ENCODE results near the gene NEB.
"Not testable (repeated sequence)": the region's sequence is repeated elsewhere in the genome, so short reads cannot be mapped to it uniquely, and the experiment has no call there.

NEB gene

DNA sequence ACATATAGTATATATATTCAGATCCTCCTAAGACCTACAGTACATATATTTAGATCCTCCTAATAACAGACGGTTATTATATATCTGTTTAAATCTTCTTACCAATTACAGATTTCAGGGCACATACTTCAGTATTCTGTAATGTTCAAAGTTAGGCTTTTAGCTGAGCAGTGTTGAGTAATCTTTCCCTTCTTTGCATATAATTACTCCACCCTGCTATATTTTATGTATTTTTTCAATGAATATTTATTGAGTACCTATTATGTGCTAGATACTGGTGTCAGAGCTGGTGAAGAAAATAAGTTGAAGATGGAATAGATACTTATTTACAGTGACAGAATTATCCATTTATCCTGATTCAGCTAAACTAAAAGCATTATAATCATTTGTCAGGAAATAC lies 84.9 kb downstream of the NEB start:
- no peak for DNase-seq

DNA sequence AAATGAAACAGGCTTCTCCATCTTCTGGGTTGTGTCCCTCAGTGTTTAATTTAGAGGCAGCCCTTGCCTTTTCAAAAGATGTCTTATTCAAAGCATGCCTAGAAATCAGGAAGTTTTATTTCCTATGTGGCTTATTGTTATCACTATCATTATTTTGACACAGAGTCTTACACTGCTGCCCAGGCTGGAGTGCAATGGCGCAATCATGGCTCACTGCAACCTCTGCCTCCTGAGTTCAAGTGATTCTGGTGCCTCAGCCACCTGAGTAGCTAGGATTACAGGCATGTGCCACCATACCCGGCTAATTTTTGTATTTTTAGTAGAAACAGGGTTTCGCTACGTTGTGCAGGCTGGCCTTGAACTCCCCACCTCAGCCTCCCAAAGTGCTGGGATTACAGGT lies 87.8 kb downstream of the NEB start:
- DNase-seq = not testable (repeated sequence)

DNA sequence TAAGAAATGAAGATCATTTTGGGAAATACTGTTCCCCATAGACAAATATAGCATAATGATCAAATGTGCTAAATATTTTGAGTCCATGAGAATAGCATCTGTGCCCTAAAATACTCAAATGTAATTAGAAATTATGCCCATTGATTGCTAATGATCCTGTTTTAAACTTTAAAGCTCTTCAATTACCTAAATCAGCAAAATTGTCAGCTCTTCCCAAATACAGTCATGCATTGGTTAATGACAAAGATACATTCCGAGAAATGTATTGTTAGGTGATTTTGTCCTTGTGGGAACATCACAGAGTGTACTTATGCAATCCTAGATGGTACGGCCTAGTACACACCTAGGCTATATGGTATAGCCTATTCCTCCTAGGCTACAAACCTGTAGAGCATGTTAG lies 89.7 kb downstream of the NEB start:
- no peak for DNase-seq

DNA sequence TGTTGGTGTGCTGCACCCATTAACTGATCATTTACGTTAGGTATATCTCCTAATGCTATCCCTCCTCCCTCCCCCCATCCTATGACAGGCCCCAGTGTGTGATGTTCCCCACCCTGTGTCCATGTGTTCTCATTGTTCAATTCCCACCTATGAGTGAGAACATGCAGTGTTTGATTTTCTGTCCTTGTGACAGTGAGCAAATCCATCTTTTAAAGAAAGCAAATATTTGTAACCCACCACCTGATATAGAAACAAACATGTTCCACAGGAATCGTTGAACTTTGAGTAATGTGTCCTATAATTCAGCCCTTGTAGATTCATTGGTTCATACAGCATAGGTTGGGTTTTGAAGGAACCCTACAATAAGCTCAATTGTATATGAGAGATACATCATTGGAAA lies 92.4 kb downstream of the NEB start:
- not testable (repeated sequence) for DNase-seq

DNA sequence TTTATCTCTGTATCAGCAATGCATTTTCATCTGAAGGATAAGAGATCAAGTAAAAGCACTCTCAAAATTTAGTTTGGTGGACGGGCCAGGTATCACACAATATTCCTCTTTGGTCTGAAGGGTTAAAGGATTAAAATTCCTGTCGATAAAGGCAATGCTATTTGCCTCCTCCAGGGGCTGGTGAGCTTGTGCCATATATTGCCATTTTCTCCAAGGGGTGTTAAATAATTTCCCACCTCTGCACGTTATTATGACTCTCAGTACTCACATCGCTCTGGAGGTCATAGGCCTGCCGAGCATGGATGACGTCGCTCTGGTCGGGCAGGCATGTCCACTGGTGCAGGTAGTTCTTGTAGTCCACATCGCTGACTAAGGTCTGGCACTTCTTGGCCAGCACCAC lies 94.2 kb downstream of the NEB start:
- no peak for DNase-seq

DNA sequence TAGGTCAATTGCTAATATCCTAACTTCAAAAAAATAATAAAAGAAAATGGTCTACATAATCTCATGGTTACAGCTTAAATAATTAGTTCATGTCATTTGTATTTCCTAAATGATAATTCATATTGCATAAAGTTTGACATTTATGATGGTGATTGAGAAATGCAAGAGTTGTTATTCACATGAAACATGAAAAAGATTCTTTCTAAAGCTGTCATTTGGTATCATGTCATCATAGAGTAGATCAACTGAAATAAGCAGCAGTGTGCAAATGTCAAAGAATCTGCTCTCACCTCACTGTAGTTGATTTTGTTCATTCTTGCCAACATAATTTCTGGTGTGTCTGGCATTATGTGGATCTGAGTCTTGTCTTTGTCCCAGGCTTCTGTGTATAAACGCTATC lies 95.3 kb downstream of the NEB start:
- no peak for DNase-seq

DNA sequence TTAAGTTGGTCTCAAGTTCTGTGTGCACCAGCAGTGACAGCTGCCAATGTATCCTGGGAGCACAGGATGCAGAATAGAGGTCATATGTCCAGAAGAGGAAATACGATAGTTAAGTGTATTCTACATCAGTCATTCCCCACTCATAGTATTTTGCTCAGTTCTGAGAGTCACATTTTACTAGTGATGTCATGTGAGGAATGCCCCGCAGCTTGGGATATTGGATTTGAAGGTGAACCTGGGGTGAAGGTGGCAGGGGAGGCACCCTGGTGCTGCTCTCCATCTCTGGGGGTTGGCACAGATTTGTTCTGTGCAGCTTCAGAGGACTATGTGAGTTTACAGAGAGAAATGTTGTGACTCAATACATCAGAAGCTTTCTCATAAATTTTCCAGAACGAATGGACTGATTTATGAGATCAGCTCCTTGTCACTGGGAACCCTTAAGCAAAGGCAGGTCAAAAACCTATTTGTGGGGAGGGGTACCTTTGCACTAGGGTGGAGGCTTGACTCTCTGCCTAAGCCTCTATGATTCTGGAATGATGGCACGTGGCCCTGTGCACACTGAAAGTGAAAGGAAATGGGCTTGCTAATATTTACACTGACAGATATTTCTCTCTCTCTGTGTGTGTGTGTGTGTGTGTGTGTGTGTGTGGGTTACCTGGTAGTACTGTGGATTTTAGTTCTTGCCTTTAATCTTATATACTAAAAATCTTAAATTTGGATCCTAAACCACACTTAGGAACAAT lies 95.9 kb downstream of the NEB start:
- DNase-seq = no peak

DNA sequence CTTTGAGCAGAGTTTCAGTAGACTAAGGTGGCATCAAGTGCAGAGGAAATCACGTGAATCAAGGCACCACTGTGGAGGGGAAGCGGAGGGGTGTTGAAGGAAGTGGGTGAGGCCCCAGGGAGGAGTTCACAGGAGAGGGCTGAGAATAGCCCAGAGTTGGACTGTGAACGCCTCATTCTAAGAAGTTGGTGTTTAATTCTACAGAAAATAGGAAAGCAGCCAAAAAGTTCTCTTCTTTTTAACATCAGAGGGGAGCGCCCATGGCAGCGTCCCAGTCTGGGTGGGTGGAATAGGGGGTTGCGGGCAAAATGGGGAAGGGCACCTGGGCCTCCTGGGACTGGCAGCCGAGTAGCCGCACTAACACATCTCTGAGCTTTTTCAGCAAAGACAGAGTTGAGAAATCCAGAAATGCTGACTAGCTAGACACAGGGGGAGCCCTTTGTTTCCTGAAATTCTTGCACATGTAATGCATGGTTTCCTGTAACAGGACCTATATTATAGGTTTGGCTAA lies 97.0 kb downstream of the NEB start:
- DNase-seq = no peak

DNA sequence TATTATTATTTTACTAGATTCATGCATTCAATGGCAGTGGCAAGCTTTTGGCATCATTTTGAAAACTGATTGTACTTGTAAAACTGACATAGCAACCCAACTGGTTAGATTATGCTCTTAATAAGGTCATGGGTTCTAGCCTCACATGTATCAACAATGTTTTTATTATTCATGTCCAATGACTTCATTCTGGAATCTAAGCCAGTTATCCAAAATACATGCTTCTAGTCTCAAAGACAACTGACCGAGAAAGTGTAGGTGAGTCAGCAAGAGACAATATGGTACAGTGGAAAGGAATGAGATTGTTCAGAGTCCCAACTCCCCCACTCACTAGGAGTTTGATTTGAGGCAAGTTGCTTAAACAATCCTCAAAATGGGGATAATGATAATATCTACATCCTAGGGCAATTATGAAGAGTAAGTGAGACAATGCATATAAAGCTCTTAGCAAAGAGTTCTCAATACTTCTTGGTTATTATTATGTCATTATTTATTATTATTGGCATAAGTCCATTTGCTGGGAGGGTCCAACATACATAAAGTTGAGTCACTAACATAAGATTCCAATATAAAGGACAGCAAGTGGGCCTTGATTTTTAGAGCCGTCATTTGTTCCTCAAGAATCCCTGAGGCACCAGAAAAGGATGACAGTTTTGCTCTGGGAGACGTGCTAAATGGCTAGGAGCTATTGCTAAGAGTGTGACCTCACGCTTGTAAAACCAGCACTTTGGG lies 99.4 kb downstream of the NEB start:
- DNase-seq = no peak

DNA sequence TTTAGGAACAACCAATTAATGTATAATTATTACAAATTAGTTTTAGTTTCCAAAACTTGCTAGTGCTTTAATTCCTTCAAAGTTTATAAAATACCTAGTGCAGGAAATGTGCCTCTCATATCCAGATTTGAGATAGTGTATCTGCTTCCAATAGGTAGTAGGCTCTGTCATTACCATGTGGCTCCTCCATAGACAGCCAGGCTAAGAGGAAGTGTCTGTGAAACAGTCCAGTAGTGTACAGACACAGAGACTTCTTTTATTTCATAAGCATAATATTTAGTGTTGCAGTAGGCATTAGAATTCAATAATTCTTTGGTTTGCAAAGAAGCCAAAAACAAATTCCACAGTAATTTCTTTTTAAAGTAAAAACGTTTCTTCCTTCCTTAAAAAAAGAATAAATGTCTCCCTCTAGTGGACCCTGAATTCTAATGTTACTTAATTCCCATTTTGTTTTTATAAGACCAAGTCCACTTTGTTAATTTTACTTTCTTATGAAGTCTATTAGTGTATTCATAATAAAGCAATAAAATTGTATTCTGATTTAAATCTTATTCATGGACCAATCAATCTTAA lies 101.2 kb downstream of the NEB start:
- DNase-seq = no peak

DNA sequence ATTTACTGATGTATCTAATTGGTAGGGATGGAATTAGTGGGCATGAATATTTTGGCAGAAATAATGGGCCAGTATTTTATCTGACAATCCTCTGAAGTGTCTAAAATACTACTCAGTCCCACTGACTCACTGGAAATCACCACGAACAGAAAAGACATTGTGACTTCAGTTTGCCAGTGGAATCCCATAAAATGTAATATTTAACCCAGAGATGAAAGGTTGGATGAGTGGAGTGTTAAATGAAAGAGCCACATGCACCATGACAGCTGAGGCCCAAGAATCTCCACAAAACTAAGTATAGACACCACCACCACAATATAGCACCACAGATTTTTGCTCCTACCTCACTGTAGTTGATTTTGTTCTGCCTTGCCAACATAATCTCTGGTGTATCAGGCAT lies 103.9 kb downstream of the NEB start:
- no peak for DNase-seq

DNA sequence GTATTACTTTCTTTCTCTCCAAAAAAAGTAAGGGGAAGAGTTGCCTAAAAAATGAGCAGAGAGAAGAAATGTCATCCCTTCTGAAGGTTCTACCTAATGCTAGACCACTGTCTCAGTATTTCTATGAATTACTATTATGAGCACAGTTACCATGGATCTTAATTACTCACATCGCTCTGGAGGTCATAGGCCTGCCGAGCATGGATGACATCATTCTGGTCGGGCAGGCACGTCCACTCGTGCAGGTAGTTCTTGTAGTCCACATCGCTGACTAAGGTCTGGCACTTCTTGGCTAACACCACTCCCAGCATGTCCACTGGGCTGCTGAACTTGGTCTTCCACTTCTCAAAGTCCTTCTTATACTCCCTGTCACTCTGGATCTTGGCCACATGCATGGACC lies 106.9 kb downstream of the NEB start:
- no peak for DNase-seq

DNA sequence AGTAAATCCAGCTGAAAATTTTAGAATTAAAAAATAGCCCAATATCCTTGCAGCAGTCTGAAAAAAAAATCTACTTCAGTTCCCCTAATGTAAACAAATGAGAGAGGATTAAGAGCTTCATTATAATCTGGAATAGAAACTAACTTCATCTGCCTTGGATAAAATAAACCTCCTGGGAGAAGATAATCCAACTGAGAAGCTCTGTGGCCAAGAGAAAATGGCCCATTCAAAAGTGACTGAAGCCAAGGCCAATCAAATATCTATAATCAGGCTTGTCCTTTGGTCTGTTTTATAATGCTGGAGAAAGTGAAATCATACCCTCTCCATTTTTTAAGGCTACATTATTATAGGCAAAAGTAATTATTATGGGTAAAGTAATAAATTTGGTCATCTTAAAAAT lies 110.0 kb downstream of the NEB start:
- no peak for DNase-seq

DNA sequence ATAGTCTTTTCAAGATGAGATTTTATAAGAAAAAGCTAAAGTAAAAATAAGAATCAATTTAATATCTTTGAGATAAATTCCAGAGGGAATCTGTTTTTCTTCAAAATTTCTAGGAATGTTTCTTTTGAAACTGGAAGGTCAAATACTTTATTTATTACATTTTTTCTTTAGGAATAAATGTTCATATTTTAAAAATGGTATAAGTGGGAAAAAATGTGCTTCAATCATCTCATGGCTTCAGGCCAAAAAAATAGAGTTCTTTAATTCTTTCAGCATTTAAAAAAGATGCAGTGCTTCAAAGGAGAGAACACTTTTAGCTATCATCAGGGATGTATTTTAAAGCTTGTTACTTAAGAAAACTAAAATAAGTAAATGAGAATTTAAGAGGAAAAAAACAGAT lies 110.6 kb downstream of the NEB start:
- DNase-seq = no peak

DNA sequence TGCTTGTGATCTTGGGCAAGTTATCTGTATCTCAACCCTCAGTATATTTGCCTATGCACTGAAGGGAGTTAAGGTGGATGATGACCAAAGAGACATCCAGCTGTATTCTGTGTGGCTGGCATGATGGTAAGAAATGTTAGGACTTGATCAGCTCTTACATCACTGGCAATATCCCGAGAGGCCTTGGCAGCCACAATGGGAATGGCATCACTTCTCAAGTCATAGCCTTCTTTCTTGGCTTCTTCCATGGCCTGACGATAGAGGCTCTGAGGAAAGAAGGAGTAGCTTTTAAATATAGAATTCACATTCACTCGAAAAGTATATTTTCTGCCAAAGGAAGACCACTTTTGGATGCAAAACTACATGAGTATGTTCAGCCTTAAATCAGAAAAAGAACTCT lies 113.5 kb downstream of the NEB start:
- no peak for DNase-seq

DNA sequence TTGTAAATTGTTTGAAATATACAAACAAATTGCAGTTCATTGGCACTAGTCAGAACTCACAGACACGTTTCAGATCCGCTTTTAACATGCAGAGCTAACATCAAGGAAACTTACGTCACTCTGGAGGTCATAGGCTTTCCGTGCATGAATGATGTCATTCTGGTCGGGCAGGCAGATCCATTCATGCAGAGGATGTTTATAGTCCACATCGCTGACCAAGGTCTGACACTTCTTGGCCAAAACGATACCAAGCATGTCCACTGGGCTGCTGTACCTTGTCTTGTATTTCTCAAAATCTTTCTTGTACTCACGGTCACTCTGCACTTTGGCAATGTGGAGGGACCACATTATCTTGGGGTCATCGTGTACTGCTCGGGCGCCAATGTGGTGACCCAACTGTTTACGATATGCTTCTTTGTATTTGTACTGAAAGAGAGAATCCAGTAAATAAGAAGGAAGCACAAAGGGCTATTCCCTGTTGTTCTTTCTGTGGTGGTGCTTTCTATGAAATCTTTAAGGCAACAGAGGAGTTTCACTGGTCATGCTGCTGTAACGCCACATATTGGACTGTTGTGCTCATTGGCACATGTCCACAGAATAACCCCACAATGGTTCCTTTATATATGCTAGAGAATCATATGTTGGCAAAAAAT lies 114.8 kb downstream of the NEB start:
- DNase-seq = no peak

DNA sequence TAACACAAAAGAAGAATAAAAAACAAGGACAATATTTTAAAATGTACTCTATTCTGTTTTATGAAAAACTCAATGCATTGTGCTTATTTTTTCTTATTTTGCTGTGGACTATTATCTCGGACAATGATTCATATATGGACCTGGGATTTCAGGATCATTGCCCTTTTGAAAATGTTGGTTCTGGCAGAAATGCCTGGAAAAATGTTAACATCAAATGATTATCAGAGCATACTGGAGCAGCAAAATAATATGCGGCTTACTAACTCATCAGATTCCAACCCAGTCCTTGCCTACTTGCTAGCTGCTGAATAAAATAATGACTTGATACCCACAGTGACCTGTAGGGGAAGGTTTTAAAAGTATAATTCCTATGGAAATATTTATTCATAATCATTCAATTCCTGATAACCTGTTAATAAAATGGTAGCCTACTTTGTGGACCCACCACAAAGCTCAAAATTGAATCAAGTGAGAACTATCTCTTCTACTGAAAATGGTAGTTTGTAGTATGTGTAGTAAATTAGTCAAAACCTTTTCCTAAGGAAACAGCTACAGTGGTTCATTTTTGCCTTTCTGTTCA lies 117.4 kb downstream of the NEB start:
- no peak for DNase-seq

DNA sequence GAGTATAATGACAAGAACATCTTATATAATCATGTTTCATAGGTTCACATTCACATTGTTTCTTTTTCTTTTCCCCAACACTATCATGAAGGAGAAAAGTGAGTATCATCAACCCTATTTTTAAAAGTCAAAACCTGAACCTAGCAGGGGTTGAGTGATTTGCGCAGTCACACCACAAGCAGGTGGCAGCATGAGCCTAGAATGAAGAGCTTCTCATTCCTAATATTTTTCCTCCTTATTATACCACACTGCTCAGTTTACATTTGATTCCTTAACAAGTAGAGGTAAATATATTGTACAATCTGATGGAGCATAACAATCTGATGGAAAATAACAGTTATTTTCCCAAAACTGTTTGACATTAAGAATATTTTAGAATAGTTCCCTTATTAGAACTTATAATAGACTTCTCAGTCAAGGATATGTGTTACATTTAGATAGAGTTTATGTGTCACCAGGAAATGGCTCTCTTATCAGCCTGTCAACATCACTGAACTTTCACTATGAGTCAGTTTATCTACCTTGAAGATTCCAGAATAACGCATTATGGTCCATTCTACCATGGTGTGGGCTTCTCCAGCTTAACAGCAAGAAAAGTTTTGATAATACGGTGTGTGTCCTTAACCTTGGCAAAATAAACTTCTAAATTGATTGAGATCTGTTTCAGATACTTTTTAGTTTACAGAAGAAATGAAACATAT lies 119.5 kb downstream of the NEB start:
- DNase-seq = no peak

DNA sequence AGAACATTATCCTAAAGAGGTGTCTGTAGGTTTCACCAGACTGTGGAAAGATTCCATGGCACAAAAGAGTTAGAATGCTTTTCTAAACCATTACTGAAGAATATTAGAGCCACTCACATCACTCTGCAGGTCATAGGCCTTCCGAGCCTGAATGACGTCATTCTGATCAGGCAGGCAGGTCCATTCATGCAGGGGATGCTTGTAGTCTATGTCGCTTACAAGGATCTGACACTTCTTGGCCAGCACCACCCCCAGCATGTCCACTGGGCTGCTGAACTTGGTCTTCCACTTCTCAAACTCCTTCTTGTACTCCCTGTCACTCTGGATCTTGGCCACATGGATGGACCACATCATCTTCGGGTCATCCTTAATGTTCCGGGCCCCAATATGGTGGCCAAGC lies 120.1 kb downstream of the NEB start:
- DNase-seq = no peak

DNA sequence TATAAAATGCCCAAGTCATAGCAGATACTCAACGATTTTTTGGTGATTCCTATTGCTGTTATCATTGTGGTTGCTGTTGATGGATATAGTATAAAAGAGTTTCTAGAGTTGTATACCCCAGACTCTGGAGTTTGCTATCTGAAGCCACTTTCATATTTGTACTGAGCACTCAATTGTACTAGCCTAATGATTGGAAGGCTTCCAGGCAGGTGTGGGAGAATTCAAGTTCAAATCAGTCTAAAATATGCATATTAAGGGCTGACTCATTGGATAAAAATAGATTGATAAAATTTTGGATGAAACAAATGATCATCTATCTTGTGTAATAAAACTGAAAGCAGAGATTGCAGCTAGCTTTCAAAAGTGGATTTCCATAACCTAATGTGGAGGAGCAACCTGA lies 122.9 kb downstream of the NEB start:
- no peak for DNase-seq

DNA sequence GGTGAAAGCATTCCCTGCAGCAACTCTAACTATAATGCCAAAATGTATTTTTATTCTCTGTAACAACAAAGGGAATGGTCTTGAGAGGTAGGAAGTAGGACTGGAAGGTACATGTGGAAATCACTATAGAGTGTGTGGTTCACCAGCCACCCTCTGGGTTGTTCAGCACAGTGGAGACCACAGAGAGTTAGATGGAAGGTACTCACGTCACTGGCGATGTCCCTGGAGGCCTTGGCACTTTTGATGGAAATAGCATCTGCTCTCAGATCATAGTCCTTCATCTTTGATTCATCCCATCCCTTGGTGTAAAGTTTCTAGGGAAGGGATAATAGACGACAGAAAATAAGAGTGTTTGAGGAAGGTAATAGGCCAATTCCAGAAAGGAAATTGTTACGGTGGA lies 124.0 kb downstream of the NEB start:
- no peak for DNase-seq

DNA sequence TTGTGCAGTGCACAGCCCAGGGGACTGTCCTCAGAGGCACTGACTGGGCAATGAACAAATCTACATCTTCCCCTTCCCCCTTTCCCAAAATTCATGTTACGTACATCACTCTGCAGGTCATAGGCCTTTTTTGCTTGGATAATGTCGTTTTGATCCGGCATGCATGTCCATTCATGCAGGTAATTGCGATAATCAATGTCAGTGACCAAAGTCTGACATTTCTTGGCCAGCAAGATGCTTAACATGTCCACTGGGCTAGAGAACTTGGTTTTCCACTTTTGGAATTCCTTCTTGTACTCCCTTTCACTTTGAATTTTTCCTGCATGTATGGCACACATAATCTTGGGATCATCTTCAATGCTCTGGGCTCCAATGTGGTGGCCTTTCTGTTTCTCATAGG lies 124.6 kb downstream of the NEB start:
- DNase-seq = no peak
